ENCODE data around the gene NTRK1.
"Not testable (repeated sequence)": the region's sequence is repeated elsewhere in the genome, so short reads cannot be mapped to it uniquely, and the experiment has no call there.

Gene NTRK1

GRCh38 chr1:156925154-156926010, 64.7 kb downstream of the NTRK1 start:
- H3K4me3 ChIP-seq (ENCODE audit: low read depth, low read length) = no peak overlapping the region
- TF ChIP-seq CTCF (IDR thresholded peaks at IDR 0.05; ENCODE audit: control insufficient read depth, extremely low read depth, insufficient read depth) = no peak
- DNase-seq (ENCODE audit: low read depth) = no peak

GRCh38 chr1:156926175-156926574, 65.5 kb downstream of the NTRK1 start:
- no peak for TF ChIP-seq CTCF (IDR thresholded peaks at IDR 0.05; ENCODE audit: control insufficient read depth, extremely low read depth, insufficient read depth)
- peak; percentile 61 for DNase-seq (ENCODE audit: low read depth)
- no peak overlapping the region for H3K4me3 ChIP-seq (ENCODE audit: low read depth, low read length)

GRCh38 chr1:156926695-156927094, 66.0 kb downstream of the NTRK1 start:
- H3K4me3 ChIP-seq (ENCODE audit: low read depth, low read length); DNase-seq (ENCODE audit: low read depth): not testable (repeated sequence)

GRCh38 chr1:156927215-156928042, 66.8 kb downstream of the NTRK1 start:
- TF ChIP-seq CTCF (IDR thresholded peaks at IDR 0.05; ENCODE audit: control insufficient read depth, extremely low read depth, insufficient read depth) = peak; percentile 87
- no peak for DNase-seq (ENCODE audit: low read depth)
- no peak overlapping the region for H3K4me3 ChIP-seq (ENCODE audit: low read depth, low read length)

- DNase-seq (ENCODE audit: low read depth) = no peak
- H3K4me3 ChIP-seq (ENCODE audit: low read depth, low read length) = no peak overlapping the region
- no peak for TF ChIP-seq CTCF (IDR thresholded peaks at IDR 0.05; ENCODE audit: control insufficient read depth, extremely low read depth, insufficient read depth)
Observed at GRCh38 chr1:156928043-156928602, 67.5 kb downstream of the NTRK1 start.

- no peak for TF ChIP-seq CTCF (IDR thresholded peaks at IDR 0.05; ENCODE audit: control insufficient read depth, extremely low read depth, insufficient read depth)
Observed at GRCh38 chr1:156929596-156930238, 69.1 kb downstream of the NTRK1 start.

GRCh38 chr1:156930483-156930882, 69.8 kb downstream of the NTRK1 start:
- H3K4me3 ChIP-seq (ENCODE audit: low read depth, low read length) = no peak overlapping the region
- no peak for DNase-seq (ENCODE audit: low read depth)
- TF ChIP-seq CTCF (IDR thresholded peaks at IDR 0.05; ENCODE audit: control insufficient read depth, extremely low read depth, insufficient read depth) = no peak

More at GRCh38 chr1:156929596-156930238, 69.1 kb downstream of the NTRK1 start:
- no peak for DNase-seq (ENCODE audit: low read depth)
- no peak overlapping the region for H3K4me3 ChIP-seq (ENCODE audit: low read depth, low read length)
